ENCODE data around the gene PALD1.
A peak's percentile ranks its signal among the peaks of the same experiment; 100 is the strongest.

PALD1 gene

DNA sequence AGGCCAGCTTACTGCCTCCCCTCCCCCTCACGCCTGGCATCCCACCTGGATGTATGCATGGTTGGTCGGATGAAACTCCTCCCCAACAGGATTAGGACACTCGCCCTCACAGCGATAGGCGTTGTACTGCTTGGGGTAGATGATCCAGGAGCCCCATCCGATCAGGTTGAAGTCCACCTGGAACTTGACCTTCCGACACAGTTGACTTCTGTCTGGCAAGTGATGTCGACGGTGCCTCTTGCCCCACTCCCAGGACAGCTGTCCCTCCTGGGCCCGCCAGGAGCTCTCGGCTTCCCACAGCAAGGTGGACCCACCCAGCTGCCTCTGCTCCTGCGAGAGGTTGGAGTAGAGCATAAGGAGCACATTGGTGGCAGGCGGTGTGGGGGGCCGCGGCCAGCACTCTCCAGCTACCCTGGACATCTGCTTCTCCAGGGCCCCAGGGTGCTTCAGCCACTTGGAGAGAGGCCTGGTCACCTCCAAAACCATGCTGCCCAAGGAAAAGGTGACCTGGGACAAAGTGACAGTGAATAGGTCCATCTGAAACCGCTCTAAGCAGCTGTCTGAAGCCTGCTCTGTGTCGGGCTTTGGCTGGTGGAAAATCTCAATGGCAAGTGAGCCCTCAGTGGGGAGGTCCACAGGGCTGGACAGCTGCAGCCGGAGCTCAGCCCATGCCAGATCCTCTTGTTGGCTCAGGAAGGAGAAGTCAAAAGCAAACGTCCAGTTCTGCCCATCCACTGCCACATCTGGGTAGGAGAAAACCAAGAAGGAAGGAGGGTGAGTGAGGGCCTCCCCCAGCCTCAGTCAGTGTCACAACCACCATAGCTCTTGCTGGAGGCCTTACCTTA, 43.1 kb upstream of the PALD1 start:
- TF ChIP-seq, protein P1, sequence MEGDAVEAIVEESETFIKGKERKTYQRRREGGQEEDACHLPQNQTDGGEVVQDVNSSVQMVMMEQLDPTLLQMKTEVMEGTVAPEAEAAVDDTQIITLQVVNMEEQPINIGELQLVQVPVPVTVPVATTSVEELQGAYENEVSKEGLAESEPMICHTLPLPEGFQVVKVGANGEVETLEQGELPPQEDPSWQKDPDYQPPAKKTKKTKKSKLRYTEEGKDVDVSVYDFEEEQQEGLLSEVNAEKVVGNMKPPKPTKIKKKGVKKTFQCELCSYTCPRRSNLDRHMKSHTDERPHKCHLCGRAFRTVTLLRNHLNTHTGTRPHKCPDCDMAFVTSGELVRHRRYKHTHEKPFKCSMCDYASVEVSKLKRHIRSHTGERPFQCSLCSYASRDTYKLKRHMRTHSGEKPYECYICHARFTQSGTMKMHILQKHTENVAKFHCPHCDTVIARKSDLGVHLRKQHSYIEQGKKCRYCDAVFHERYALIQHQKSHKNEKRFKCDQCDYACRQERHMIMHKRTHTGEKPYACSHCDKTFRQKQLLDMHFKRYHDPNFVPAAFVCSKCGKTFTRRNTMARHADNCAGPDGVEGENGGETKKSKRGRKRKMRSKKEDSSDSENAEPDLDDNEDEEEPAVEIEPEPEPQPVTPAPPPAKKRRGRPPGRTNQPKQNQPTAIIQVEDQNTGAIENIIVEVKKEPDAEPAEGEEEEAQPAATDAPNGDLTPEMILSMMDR (IDR thresholded peaks at IDR 0.05; ENCODE audit: borderline replicate concordance, control extremely low read depth, extremely low read depth, insufficient read depth, missing control alignments): no peak
- no peak for DNase-seq (ENCODE audit: low spot score)
- in situ Hi-C loops (cut with MboI; ENCODE audit: low sequenced_read_pairs, unreplicated experiment): no loop called here

DNA sequence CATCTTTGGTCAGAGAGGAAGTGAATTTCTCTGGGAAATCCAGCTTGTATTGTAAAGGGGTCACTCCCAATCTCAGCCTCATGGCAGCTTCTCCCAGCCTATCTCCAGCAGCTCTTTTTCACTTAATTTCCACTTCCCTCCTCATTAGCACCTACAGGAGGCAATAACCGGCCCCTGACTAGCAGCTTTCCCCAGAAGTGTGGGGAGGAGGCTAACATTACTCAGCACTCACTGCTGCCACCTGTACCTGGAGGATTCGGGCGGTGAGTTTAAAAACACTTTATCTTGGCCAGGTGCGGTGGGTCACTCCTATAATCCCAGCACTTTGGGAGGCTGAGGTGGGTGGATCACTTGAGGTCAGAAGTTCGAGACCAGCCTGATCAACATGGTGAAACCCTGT, 40.8 kb upstream of the PALD1 start:
- TF ChIP-seq, protein P1 (IDR thresholded peaks at IDR 0.05; ENCODE audit: borderline replicate concordance, control extremely low read depth, extremely low read depth, insufficient read depth, missing control alignments): no peak
- in situ Hi-C loops (cut with MboI; ENCODE audit: low sequenced_read_pairs, unreplicated experiment): no loop called here
- no peak for DNase-seq (ENCODE audit: low spot score)

DNA sequence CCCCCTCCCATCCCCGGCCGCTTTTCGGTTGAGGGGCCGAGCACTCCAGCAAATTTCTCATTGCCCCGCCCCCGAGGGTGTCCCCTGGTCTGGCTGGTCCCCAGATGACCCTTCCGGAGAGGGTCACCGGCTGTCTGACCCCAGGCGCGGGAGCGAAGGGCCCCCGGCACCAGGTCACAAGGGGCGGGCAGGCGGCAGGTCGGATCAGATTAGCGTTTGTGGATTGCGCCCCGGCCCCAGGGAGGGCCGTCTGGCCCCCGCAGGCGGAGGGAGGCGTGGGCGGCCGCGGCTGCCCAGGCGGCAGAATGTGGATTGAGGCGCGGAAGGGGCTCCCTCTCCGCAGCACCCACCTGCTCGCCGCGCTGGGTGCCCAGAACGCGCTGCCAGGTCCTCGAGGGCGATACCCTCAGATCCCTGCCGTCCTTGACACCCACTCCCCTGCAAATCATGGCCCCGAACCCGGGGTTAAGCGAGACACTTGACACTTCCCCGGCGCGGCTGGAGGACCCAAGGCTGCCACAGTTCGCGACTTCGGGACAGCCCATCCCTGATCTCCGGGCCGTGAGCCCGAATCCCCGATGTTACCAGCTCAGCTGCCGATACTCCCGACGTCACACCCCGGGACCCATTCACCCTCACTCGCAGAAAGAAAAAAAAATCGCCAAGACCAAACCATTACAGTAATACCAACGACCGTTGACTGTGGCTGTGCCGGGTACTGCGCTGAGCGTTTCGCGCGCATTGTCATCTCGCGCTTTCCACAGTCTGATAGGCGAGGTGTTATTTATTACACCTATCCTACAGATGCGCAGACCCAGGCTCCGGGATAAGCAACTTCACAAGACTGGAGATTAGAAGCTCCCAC, 38.0 kb upstream of the PALD1 start:
- TF ChIP-seq, protein P1 (IDR thresholded peaks at IDR 0.05; ENCODE audit: borderline replicate concordance, control extremely low read depth, extremely low read depth, insufficient read depth, missing control alignments): no peak
- peak; percentile 44 for DNase-seq (ENCODE audit: low spot score)
- in situ Hi-C loops (cut with MboI; ENCODE audit: low sequenced_read_pairs, unreplicated experiment): no loop called here

DNA sequence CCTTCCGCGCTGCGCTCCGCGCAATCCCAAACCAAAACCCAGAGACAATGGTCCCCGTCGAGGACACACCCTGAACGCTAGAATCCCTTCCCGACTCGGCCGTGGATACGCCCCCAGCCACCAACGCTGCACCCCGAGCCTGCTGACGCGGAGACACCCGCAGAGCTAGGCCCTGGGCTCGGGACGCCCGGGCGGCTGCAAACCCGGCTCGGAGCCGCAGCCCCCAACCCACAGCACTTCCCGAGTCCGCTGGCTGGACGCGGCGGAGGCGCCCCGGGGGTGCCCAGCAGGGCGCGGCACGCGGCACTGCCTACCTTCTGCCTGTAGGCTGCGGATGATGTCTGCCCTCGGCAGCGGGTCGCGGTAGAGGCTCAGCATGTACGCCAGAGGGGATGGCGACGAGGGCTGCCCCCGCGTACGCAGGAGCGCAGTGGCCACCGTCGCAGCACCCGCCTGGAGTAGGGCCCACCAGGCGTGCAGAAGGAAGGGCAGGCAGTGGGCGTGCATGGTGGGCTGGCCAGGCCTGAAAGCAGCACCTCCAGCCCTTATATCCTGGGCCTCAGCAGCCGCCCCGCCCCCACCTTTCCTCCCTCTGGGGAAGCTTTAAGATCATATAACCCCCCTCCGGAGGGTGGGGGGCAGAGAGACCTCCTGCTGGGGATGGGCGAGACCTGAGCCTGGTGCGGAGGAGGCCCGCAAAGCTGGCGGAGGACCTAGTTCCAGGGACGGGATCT, 37.2 kb upstream of the PALD1 start, which contains the start of gene NODAL:
TSS of gene NODAL (minus strand) at position 521 of the 734 bp plus-strand sequence. CDS start at position 507, 14 bp downstream.
- TF ChIP-seq, protein P1 (IDR thresholded peaks at IDR 0.05; ENCODE audit: borderline replicate concordance, control extremely low read depth, extremely low read depth, insufficient read depth, missing control alignments): no peak
- in situ Hi-C loops (cut with MboI; ENCODE audit: low sequenced_read_pairs, unreplicated experiment): no loop called here
- no peak for DNase-seq (ENCODE audit: low spot score)

DNA sequence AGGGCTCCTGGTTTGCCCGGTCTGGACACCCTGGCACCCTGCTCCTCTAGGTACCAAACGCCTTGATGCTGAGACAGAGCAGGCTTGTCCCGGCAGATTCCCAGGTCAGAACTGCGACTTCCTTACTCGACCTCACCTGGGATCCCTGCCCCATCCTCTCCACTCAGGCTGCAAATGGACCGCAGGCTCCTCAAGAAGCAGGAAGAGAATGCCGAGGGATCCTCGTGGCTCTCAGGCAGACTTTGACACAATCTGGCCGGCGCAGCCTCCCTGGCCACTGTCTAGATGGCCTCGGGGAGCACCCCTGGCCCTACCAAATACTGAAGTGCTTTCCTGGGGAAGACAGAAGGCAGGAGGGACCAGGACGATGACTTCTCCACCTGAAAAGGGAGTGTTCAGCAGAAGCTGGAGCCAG, 36.7 kb upstream of the PALD1 start:
- TF ChIP-seq, protein P1 (IDR thresholded peaks at IDR 0.05; ENCODE audit: borderline replicate concordance, control extremely low read depth, extremely low read depth, insufficient read depth, missing control alignments): no peak
- DNase-seq (ENCODE audit: low spot score): no peak
- in situ Hi-C loops (cut with MboI; ENCODE audit: low sequenced_read_pairs, unreplicated experiment): no loop called here
